Motor neuron (in vitro differentiated cells): ENCODE results near the gene MGAT5. TPM values are rescaled to one million over a fixed set of nuclear protein-coding genes. Genes with fewer than 3 reads are reported as not detected.

Source experiments
- ATAC-seq, 8 experiments: fragments of 200-7000 bp; cut with Tn5 transposase; replicated peaks in 6 of 8; 2 replicates each; pipeline ENCODE4 v1.8.0; 2021; ENCODE audit warnings: mild to moderate bottlenecking in 8 of 8, moderate library complexity in 8 of 8
- H3K27ac ChIP-seq, 2 donors: fragments of 250-450 bp; sonication (Bioruptor Pico); 2 replicates each; pipeline ENCODE4 v1.9.0; 2021; ENCODE audit warnings: antibody characterized with exemption in 2 of 2, mild to moderate bottlenecking in 2 of 2, moderate library complexity in 1 of 2
- H3K4me1 ChIP-seq, 2 donors: fragments of 250-450 bp; sonication (Bioruptor Pico); replicated peaks in 1 of 2; 2 replicates each; pipeline ENCODE4 v1.6.1; 2021; ENCODE audit warnings: antibody characterized with exemption in 2 of 2, mild to moderate bottlenecking in 2 of 2, moderate library complexity in 1 of 2
- H3K4me3 ChIP-seq, 5 donors: fragments of 250-450 bp; sonication (Bioruptor Pico); 2 replicates each; pipeline ENCODE4 v1.9.0; 2021; ENCODE audit warnings: antibody characterized with exemption in 5 of 5, mild to moderate bottlenecking in 5 of 5, moderate library complexity in 4 of 5
- WGBS, 10 experiments: fragments of 450-650 bp; shearing (Covaris generic); methylation state at CpG; one replicate each; pipeline ENCODE4 v1.0.0; 2022; 5-methylcytosine and 5-hydroxymethylcytosine counted together
- in situ Hi-C, 9 experiments: fragments of 400-800 bp; cut with MboI; loops; one replicate each; pipeline ENCODE4 v1.15.0; 2021; ENCODE audit warnings: low sequenced_read_pairs in 9 of 9, low pct_unique_long_range_greater_than_20kb in 2 of 9; ENCODE audit not compliant: unreplicated experiment in 9 of 9
- total RNA-seq, 8 experiments: library from RNA; unstranded; fragments of 300-600 nt; gene quantifications; 2 replicates each; pipeline versions ENCODE4 v1.2.3 to v1.2.4, GENCODE V29; 2022

MGAT5 gene
- total RNA-seq, 8 experiments from 2014 or later, result 10.3 to 54.4 (median 33.6) TPM

DNA sequence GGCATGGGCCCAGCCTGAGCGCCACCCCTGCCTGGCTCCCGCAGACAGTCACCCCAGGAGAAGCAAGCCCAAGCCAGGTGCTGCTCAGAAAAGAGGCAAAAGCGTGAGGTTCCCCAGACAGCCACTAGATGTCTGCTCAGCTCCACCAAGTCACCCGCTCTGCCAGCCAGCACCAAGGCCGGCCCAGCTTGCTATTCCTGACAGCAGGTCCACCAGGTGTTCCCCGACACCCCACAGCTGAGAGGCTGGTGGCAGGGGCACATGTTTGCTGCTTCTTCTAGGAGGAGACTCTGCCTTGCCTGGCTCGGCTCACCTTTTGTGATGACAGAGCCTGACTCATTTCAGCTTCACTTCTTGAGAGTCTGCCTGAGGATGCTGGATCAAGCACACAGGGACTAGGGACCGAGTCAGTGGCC is 206.7 kb downstream of the MGAT5 start:
- no peak overlapping the region for H3K4me3 ChIP-seq
- in situ Hi-C loops, result loop anchor here in 8 of 9 experiments (10.0 to 25.0 kb wide), 3 partner anchors 348 to 434 kb away; no protein-coding TSS in a partner anchor
- no peak overlapping the region for H3K27ac ChIP-seq
- ATAC-seq, result peak; percentile 59 to 92 (median 84)
- 20 to 80% (median 62%) methylated on average over 1 to 5 of the region's 8 CpGs; no CpG with 5 or more reads in 3 of the 10 experiments for WGBS, 10 experiments
- peaks cover 8 to 17% of the 10 kb centered on the region in 2 donors for H3K4me1 ChIP-seq

GRCh38 chr2:134461511-134461910 is 207.6 kb downstream of the MGAT5 start:
- Histone ChIP-seq H3K27ac (no peak overlapping the region), H3K4me3 (no peak overlapping the region), H3K4me1 (peaks cover 11 to 19% of the 10 kb centered on the region in 2 donors)
- in situ Hi-C loops, result loop anchor here in 8 of 9 experiments (10.0 to 25.0 kb wide), 3 partner anchors 349 to 433 kb away; no protein-coding TSS in a partner anchor
- 0 to 100% (median 80%) methylated on average over 1 to 2 of the region's 6 CpGs; no CpG with 5 or more reads in 5 of the 10 experiments for WGBS, 10 experiments
- peak; percentile 38 to 85 (median 64) for ATAC-seq

GRCh38 chr2:134462275-134462674 is 208.4 kb downstream of the MGAT5 start:
- Histone ChIP-seq H3K27ac (no peak overlapping the region), H3K4me3 (no peak overlapping the region), H3K4me1 (peaks cover 11 to 19% of the 10 kb centered on the region in 2 donors)
- in situ Hi-C loops, result loop anchor here in 8 of 9 experiments (10.0 to 25.0 kb wide), 3 partner anchors 350 to 433 kb away; no protein-coding TSS in a partner anchor
- no peak for ATAC-seq
- 60 to 100% (median 88%) methylated on average over 2 to 6 of the region's 6 CpGs; no CpG with 5 or more reads in 3 of the 10 experiments for WGBS, 10 experiments

- Histone ChIP-seq H3K4me3 (no peak overlapping the region), H3K4me1 (peaks cover 11 to 19% of the 10 kb centered on the region in 2 donors), H3K27ac (no peak overlapping the region)
- WGBS, 10 experiments, result 90 to 100% (median 95%) methylated on average over 2 to 6 of the region's 11 CpGs; no CpG with 5 or more reads in 6 of the 10 experiments
- ATAC-seq, result no peak
- in situ Hi-C loops, result loop anchor here in 8 of 9 experiments (10.0 to 25.0 kb wide), 3 partner anchors 351 to 432 kb away; no protein-coding TSS in a partner anchor
These were observed 209.2 kb downstream of the MGAT5 start for GRCh38 chr2:134462791-134463698.

DNA sequence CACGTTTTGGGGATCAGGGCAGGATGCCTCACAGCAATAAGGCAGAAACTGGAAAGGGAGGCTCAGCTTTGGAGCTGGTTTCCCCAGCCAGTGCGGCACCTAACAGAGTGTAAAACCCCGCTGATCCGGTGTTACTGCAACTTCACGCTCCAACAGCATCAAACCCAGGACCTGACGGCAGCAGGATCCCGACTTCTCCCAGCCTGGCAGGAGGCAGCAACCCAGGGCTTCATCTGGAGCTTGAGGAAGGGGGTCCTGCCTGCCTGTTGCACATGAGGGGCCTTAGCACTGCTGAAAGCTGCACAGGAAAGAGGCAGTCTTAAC is 209.8 kb downstream of the MGAT5 start:
- WGBS, 10 experiments, result 29 to 97% (median 81%) methylated on average over 1 to 5 of the region's 7 CpGs; no CpG with 5 or more reads in 4 of the 10 experiments
- Histone ChIP-seq H3K4me3 (no peak overlapping the region), H3K4me1 (peaks cover 11 to 19% of the 10 kb centered on the region in 2 donors), H3K27ac (no peak overlapping the region)
- in situ Hi-C loops, result loop anchor here in 8 of 9 experiments (10.0 to 25.0 kb wide), 3 partner anchors 351 to 431 kb away; no protein-coding TSS in a partner anchor
- ATAC-seq, result no peak

GRCh38 chr2:134465228-134466105 is 211.6 kb downstream of the MGAT5 start:
- Histone ChIP-seq H3K4me1 (peaks cover 11 to 19% of the 10 kb centered on the region in 2 donors), H3K27ac (no peak overlapping the region), H3K4me3 (no peak overlapping the region)
- in situ Hi-C loops, result loop anchor here in 8 of 9 experiments (10.0 to 25.0 kb wide), 3 partner anchors 353 to 429 kb away; no protein-coding TSS in a partner anchor
- WGBS, 10 experiments, result 20 to 100% (median 62%) methylated on average over 1 to 6 of the region's 6 CpGs; no CpG with 5 or more reads in 2 of the 10 experiments
- no peak for ATAC-seq

GRCh38 chr2:134466141-134466540 is 212.3 kb downstream of the MGAT5 start:
- 14 to 100% (median 69%) methylated on average over 1 to 3 of the region's 3 CpGs; no CpG with 5 or more reads in 3 of the 10 experiments for WGBS, 10 experiments
- in situ Hi-C loops, result loop anchor here in 8 of 9 experiments (10.0 to 25.0 kb wide), 3 partner anchors 354 to 429 kb away; no protein-coding TSS in a partner anchor
- ATAC-seq, result peak in 1 of 8 experiments; percentile 35
- Histone ChIP-seq H3K27ac (no peak overlapping the region), H3K4me3 (no peak overlapping the region), H3K4me1 (peaks cover 11 to 13% of the 10 kb centered on the region in 2 donors)

DNA sequence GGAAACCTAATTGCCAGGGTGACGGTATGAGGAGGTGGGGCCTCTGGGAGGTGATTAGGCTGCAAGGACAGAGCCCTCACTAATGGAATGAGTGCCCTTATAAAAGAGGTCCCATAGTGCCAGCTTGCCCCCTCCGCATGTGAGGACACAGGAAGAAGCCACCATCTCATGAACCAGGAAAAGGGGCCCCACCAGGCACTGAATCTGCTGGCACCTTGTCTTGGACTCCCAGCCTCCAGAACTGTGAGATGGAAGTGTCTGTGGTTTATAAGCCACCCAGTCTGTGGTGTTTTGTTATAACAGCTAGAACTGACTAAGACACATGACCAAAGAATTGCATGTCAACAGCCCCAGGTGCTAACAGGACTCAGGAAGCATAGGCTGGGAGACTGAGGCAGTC is 214.3 kb downstream of the MGAT5 start:
- in situ Hi-C loops, result loop anchor here in 8 of 9 experiments (10.0 to 25.0 kb wide), 3 partner anchors 356 to 427 kb away; no protein-coding TSS in a partner anchor
- WGBS, 10 experiments, result 50 to 94% (median 83%) methylated on average over 1 to 2 of the region's 2 CpGs; no CpG with 5 or more reads in 7 of the 10 experiments
- no peak overlapping the region for H3K4me3 ChIP-seq
- peaks cover 6 to 8% of the 10 kb centered on the region in 2 donors for H3K4me1 ChIP-seq
- H3K27ac ChIP-seq, result no peak overlapping the region
- no peak for ATAC-seq

GRCh38 chr2:134468776-134469175 is 214.9 kb downstream of the MGAT5 start:
- in situ Hi-C loops, result loop anchor here in 8 of 9 experiments (10.0 to 25.0 kb wide), 3 partner anchors 356 to 426 kb away; no protein-coding TSS in a partner anchor
- ATAC-seq, result no peak

GRCh38 chr2:134469516-134470115 is 215.7 kb downstream of the MGAT5 start:
- peaks cover 6 to 8% of the 10 kb centered on the region in 2 donors for H3K4me1 ChIP-seq
- H3K27ac ChIP-seq, result no peak overlapping the region
- WGBS, 10 experiments, result 20 to 90% (median 80%) methylated on average over 1 to 12 of the region's 25 CpGs; no CpG with 5 or more reads in 3 of the 10 experiments
- no peak for ATAC-seq
- in situ Hi-C loops, result loop anchor here in 8 of 9 experiments (10.0 to 25.0 kb wide), 3 partner anchors 357 to 425 kb away; no protein-coding TSS in a partner anchor
- H3K4me3 ChIP-seq, result no peak overlapping the region

More at GRCh38 chr2:134468776-134469175, 214.9 kb downstream of the MGAT5 start:
- Histone ChIP-seq H3K27ac (no peak overlapping the region), H3K4me1 (peaks cover 6 to 8% of the 10 kb centered on the region in 2 donors), H3K4me3 (no peak overlapping the region)
- 60 to 93% (median 89%) methylated on average over 2 to 5 of the region's 12 CpGs; no CpG with 5 or more reads in 5 of the 10 experiments for WGBS, 10 experiments

GRCh38 chr2:134470561-134471168 is 216.8 kb downstream of the MGAT5 start:
- in situ Hi-C loops, result loop anchor here in 6 of 9 experiments (25.0 kb wide), 2 partner anchors 358 to 417 kb away; no protein-coding TSS in a partner anchor
- 27 to 100% (median 90%) methylated on average over 2 to 7 of the region's 8 CpGs; no CpG with 5 or more reads in 4 of the 10 experiments for WGBS, 10 experiments
- ATAC-seq, result no peak

More at GRCh38 chr2:134470561-134471168, 216.8 kb downstream of the MGAT5 start:
- H3K4me1 ChIP-seq, result peaks cover under 1 to 2% of the 10 kb centered on the region in 2 donors
- H3K4me3 ChIP-seq, result no peak overlapping the region
- no peak overlapping the region for H3K27ac ChIP-seq
